Left ventricle myocardium superior (tissue), 1 donor: Measurements from ENCODE around the gene LNX2. TPM values are rescaled to one million over a fixed set of nuclear protein-coding genes. Genes with fewer than 3 reads are reported as not detected.

ENCODE experiments used
- ATAC-seq: fragments of 200-7000 bp; cut with Tn5 transposase; one replicate; pipeline ENCODE4 v1.9.1; 2020; ENCODE audit warnings: mild to moderate bottlenecking, moderate library complexity
- DNase-seq: peaks from one replicate; pipeline ENCODE4 v3.0.0-alpha.2; 2020
- intact Hi-C: fragments of 100-400 bp; cut with micrococcal nuclease; formaldehyde crosslinking; loops from one replicate; pipeline ENCODE4 v1.11.0; 2022
- total RNA-seq: library from RNA; stranded (reverse); fragmentation: NEBNext Ultra II Directional; extraction: Animal tissue kit (Norgen Biotek cat#: 25700); gene quantifications from one replicate; pipeline ENCODE4 v1.2.1, GENCODE V29; 2021
- donor health status: DM: no; HTN: yes; CAD: no; lungs with severe emphysema.

The LNX2 gene
- total RNA-seq, 1 donor from 2014 or later = 11.4 TPM

GRCh38 chr13:27578121-27579030 lies 42.0 kb downstream of the LNX2 start:
- ATAC-seq (no peak), DNase-seq (no peak)
- intact Hi-C loops = no loop called here

- ATAC-seq (no peak), DNase-seq (no peak)
- intact Hi-C loops = no loop called here
Measured at GRCh38 chr13:27574661-27575060, 45.7 kb downstream of the LNX2 start.

GRCh38 chr13:27573265-27573664 lies 47.1 kb downstream of the LNX2 start:
- intact Hi-C loops = no loop called here
- DNase-seq (no peak), ATAC-seq (no peak)

GRCh38 chr13:27572234-27572901 lies 48.0 kb downstream of the LNX2 start:
- ATAC-seq (no peak), DNase-seq (no peak)
- intact Hi-C loops = no loop called here

GRCh38 chr13:27570906-27571305 lies 49.4 kb downstream of the LNX2 start:
- intact Hi-C loops = no loop called here
- DNase-seq (no peak), ATAC-seq (no peak)

GRCh38 chr13:27569405-27569804 lies 50.9 kb downstream of the LNX2 start:
- no peak for DNase-seq
- no peak for ATAC-seq
- intact Hi-C loops = no loop called here

- intact Hi-C loops = no loop called here
- DNase-seq (no peak), ATAC-seq (no peak)
Measured at GRCh38 chr13:27565818-27566217, 54.5 kb downstream of the LNX2 start.

GRCh38 chr13:27562457-27562856 lies 57.9 kb downstream of the LNX2 start:
- ATAC-seq = peak; percentile 99
- DNase-seq = peak; percentile 42
- intact Hi-C loops = no loop called here

- no peak for ATAC-seq
- intact Hi-C loops = no loop called here
Measured at GRCh38 chr13:27559719-27560118, 60.6 kb downstream of the LNX2 start.

GRCh38 chr13:27556109-27556508 lies 64.2 kb downstream of the LNX2 start:
- intact Hi-C loops = no loop called here
- DNase-seq (no peak), ATAC-seq (no peak)

More at GRCh38 chr13:27559719-27560118, 60.6 kb downstream of the LNX2 start:
- no peak for DNase-seq

- peak; percentile 27 for ATAC-seq
- no peak for DNase-seq
- intact Hi-C loops = no loop called here
Measured at GRCh38 chr13:27551562-27551961, 68.8 kb downstream of the LNX2 start.

- intact Hi-C loops = no loop called here
- no peak for ATAC-seq
Measured at GRCh38 chr13:27549406-27549981, 70.8 kb downstream of the LNX2 start.

GRCh38 chr13:27542220-27542619 lies 78.1 kb downstream of the LNX2 start:
- ATAC-seq (no peak), DNase-seq (no peak)
- intact Hi-C loops = no loop called here

More at GRCh38 chr13:27549406-27549981, 70.8 kb downstream of the LNX2 start:
- no peak for DNase-seq

- DNase-seq = no peak
- ATAC-seq = no peak
- intact Hi-C loops = no loop called here
Measured at GRCh38 chr13:27541386-27541785, 78.9 kb downstream of the LNX2 start.

- ATAC-seq (no peak), DNase-seq (no peak)
- intact Hi-C loops = loop anchor here (10.0 kb wide), 1 partner anchor 288 kb away; no protein-coding TSS in a partner anchor
Measured at GRCh38 chr13:27536361-27537101, 83.8 kb downstream of the LNX2 start.

- intact Hi-C loops = loop anchor here (10.0 kb wide), 1 partner anchor 289 kb away; no protein-coding TSS in a partner anchor
Measured at GRCh38 chr13:27535546-27535945, 84.8 kb downstream of the LNX2 start.

GRCh38 chr13:27534981-27535380 lies 85.3 kb downstream of the LNX2 start:
- DNase-seq (no peak), ATAC-seq (no peak)
- intact Hi-C loops = loop anchor here (10.0 kb wide), 1 partner anchor 290 kb away; no protein-coding TSS in a partner anchor

More at GRCh38 chr13:27535546-27535945, 84.8 kb downstream of the LNX2 start:
- ATAC-seq (no peak), DNase-seq (no peak)

- intact Hi-C loops = loop anchor here (10.0 kb wide), 1 partner anchor 290 kb away; no protein-coding TSS in a partner anchor
- no peak for ATAC-seq
Measured at GRCh38 chr13:27534108-27534980, 86.0 kb downstream of the LNX2 start.

More at GRCh38 chr13:27534108-27534980, 86.0 kb downstream of the LNX2 start:
- DNase-seq = no peak
